WI38 (cell line): ENCODE data around the gene ZG16.
"Not testable (repeated sequence)": the region's sequence is repeated elsewhere in the genome, so short reads cannot be mapped to it uniquely, and the experiment has no call there.

Source experiments
- H3K4me3 ChIP-seq: 2 replicates; pipeline ENCODE4 v1.5.1; 2011; ENCODE audit warnings: low read depth, mild to moderate bottlenecking, control low read depth, low read length
- TF ChIP-seq, protein P1 (sequence below): IDR thresholded peaks from 2 replicates; pipeline ENCODE4 v1.5.1; 2012; ENCODE audit warnings: low read depth, mild to moderate bottlenecking, control low read depth, low read length

ZG16 gene

DNA sequence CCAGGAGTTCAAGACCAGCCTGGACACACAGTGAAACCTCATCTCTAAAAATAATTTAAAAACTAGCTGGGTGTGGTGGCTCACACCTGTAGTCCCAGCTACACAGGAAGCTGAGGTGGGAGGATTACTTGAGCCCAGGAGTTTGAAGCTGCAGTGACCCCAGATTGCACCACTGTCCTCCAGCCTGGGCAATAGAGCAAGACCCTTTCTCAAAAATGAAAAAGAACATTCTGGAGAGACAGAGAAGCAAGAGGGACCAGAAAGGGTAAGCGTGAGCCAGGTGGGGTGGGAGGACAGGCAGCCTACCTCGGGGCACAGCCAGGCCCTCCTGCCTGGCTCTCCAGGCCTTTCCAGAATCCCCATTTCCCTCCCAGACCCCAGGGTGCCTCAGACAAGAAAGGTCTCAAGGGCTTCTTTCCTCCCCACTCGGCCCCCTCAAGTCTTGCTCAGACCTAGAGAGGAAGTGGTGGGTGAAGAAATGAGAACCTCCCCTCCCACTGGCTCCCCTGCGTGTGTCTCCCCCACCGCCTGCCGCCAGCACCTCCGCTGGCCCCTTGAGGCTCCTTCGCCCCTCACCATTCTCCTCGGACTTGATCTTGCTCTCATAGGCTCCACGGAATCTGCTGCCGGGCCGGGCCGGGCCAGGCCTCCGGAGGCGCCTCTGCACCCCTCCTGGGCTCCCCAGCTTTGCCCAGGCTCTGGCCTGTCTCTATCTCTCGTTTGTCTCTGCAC, 32.8 kb upstream of the ZG16 start:
- TF ChIP-seq, protein P1, sequence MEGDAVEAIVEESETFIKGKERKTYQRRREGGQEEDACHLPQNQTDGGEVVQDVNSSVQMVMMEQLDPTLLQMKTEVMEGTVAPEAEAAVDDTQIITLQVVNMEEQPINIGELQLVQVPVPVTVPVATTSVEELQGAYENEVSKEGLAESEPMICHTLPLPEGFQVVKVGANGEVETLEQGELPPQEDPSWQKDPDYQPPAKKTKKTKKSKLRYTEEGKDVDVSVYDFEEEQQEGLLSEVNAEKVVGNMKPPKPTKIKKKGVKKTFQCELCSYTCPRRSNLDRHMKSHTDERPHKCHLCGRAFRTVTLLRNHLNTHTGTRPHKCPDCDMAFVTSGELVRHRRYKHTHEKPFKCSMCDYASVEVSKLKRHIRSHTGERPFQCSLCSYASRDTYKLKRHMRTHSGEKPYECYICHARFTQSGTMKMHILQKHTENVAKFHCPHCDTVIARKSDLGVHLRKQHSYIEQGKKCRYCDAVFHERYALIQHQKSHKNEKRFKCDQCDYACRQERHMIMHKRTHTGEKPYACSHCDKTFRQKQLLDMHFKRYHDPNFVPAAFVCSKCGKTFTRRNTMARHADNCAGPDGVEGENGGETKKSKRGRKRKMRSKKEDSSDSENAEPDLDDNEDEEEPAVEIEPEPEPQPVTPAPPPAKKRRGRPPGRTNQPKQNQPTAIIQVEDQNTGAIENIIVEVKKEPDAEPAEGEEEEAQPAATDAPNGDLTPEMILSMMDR: no peak
- no peak overlapping the region for H3K4me3 ChIP-seq

DNA sequence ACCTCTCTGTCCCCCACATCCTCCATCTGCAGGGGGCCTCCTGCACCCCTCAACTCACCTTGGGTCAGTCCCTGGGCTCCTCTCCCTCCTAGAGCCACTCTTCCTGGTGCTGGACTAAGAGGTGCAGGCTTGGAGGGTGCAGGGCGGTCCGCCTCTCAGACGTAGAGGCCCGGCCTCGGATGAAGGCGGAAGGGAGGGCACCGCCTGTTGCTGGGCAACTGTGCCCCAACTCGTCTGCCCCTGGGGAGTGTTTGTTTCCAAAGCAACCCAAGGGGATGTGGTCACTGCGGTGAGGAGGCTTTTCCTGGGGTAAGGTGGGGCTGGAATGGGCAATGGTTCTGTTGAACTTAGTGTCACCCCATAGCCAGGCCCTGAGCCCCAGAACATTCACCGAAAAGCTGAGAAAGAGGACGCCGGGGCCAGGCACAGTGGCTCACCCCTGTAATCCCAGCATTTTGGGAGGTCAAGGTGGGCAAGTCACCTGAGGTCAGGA, 32.2 kb upstream of the ZG16 start, which contains the start of gene C16orf54:
TSS of gene C16orf54 (minus strand) at position 138 of the 493 bp plus-strand sequence. CDS start 1,039 bp downstream, outside the sequence.
- TF ChIP-seq, protein P1: no peak
- H3K4me3 ChIP-seq: no peak within 1 kb of the TSS

DNA sequence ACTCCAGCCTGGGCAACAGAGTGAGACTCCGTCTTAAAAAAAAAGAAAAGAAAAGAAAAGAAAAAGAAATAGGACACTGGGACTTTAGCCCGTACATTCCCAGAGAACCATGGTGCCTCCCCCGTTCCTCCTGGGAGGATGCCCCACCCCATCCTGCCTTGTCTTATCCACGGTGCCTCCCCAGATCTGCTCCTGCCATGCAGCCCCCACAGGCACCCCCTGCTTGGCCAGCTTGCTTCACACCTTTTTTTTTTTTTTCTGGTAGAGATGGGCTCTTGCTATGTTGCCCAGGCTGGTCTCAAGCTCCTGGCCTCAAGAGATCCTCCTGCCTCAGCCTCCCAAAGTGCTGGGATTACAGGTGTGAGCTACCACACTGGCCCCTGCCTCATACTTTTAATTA, 31.5 kb upstream of the ZG16 start:
- not testable (repeated sequence) for H3K4me3 ChIP-seq

DNA sequence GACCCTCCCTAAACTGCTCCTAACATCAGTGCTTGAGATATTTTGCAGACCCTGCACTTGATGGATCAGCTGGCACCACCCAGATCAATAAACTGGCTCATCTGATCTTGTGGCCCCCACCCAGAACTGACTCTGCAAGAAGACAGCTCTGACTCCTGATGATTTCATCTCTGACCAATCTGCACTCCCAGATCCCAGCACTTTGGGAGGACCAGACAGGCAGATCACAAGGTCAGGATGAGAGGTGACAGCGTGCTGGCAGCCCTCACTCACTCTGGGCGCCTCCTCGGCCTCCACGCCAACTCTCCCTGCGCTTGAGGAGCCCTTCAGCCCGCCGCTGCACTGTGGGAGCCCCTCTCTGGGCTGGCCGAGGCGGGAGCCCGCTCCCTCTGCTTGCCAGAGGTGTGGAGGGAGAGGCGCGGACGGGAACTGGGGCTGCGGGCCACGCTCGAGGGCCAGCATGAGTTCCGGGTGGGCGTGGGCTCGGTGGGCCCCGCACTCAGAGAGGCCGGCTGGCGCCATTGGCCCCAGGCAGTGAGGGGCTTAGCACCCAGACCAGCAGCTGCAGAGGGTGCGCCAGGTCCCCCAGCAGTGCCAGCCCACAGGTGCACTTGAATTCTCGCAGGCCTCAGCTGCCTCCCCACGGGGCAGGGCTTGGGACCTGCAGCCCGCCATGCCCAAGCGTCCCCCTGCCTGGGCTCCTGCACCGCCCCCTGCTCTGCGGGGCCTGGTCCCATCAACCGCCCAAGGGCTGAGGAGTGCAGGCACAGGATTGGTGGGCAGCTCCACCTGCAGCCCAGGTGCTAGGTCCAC, 29.9 kb upstream of the ZG16 start:
- no peak overlapping the region for H3K4me3 ChIP-seq
- TF ChIP-seq, protein P1: no peak

DNA sequence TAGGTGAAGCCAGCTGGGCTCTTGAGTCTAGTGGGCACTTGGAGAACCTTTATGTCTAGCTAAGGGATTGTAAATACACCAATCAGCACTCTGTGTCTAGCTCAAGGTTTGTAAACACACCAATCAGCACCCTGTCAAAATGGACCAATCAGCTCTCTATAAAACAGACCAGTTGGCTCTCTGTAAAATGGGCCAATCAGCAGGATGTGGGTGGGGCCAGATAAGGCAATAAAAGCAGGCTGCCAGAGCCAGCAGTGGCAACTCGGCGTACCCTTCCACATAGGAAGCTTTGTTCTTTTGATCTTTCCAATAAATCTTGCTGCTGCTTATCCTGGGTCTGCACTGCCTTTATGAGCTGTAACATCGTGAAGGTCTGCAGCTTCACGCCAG, 29.3 kb upstream of the ZG16 start:
- H3K4me3 ChIP-seq: not testable (repeated sequence)

DNA sequence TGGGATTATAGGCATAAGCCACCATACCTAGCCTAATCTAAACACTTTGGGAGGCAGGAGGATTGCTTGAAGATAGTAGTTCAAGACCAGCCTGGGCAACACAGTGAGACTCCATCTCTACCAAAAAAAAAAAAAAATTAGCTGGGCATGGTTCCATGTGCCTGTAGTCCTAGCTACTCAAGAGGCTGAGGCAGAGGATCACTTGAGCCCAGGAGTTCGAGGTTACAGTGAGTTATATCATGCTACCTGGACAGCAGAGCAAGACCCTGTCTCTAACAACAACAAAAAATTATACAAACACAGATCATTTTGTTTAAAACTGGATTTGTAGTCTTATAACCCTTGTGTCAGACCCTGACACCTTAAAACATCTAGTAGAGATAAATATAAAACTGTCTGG, 24.5 kb upstream of the ZG16 start:
- TF ChIP-seq, protein P1: no peak
- H3K4me3 ChIP-seq: no peak overlapping the region

DNA sequence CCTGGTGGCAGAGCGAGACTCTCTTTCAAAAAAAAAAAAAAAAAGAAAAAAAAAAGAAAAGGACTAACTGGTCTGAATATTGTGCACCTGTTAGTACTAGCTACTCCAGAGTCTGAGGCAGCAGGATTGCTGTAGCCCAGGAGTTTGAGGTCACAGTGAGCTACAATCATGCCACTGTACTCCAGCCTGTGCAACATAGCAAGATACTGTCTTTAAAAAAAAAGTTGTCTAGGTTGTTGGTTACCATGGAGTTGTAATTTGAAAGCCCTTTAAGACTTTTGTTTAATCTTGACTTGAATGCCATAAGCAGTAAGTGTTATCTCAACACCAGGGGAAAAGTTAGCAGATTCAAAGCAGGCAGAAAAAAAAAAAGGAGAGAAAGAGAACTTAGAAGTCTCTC, 21.4 kb upstream of the ZG16 start:
- TF ChIP-seq, protein P1: no peak
- H3K4me3 ChIP-seq: no peak overlapping the region

DNA sequence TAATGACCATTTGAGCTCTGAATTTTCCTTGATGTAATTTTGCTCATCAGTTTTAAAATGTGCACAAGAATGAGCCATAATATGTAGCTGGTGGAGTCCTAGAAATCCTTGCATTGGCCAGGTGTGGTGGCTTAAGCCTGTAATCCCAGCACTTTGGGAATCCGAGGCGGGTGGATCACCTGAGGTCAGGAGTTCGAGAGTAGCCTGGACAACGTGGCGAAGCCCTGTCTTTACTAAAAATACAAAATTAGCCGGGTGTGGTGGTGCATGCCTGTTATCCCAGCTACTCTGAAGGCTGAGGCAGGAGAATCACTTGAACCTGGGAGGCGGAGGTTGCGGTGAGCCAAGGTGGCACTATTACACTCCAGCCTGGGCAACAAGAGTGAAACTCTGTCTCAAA, 21.0 kb upstream of the ZG16 start:
- H3K4me3 ChIP-seq: not testable (repeated sequence)

DNA sequence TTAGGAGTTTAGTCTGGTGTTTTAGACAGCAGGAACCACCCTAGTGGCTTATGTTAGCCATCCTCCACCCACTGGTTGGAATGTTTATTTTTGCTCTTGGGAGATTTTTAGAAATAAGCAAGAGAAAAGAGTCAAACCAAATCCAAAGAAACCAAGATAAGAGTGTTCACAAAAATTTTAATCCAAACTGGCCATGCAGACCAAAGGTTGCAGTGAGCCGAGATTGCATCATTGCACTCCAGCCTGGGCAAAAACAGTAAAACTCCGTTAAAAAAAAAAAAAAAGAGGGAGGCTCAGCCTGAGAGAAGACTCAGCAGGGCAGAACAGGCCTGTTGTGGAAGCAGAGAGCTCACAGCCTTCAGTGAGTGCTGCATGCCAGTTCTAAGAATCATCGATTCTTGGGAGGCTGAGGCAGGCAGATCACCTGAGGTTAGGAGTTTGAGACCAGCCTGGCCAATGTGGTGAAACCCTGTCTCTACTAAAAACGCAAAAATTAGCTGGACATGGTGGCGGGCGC, 20.0 kb upstream of the ZG16 start:
- TF ChIP-seq, protein P1: no peak
- H3K4me3 ChIP-seq: no peak overlapping the region
